IMR-90 (cell line): Measurements from ENCODE around the gene PSMA7. TPM values are rescaled to one million over a fixed set of nuclear protein-coding genes. Genes with fewer than 3 reads are reported as not detected.

Experiments used
- ATAC-seq: fragments of 200-7000 bp; cut with Tn5 transposase; 2 replicates; pipeline ENCODE4 v1.9.1; 2020; ENCODE audit warnings: low read depth, mild to moderate bottlenecking, moderate library complexity
- BruUV-seq: library from RNA; stranded (reverse); fragments of 400-500 nt; replicated peaks from 2 replicates; lab custom pipeline; 2021; lab: Mats Ljungman, UMichigan
- CTCF ChIA-PET: fragments of 300-600 bp; formaldehyde crosslinking; extraction: SDS; loops from one replicate; lab custom pipeline; 2021; ENCODE audit warnings: antibody characterized with exemption; lab: Yijun Ruan, JAX
- POLR2A ChIA-PET: fragments of 300-600 bp; sonication (Branson Sonifier 250); formaldehyde crosslinking; loops from one replicate; lab custom pipeline; 2022; ENCODE audit warnings: antibody characterized with exemption; ENCODE audit not compliant: unreplicated experiment; lab: Charles Lee
- DNase-seq: peaks from one replicate; pipeline ENCODE4 v3.0.0; 2013
- H2AFZ ChIP-seq: replicated peaks from 2 replicates; pipeline ENCODE3; 2013; ENCODE audit warnings: low read length, mild to moderate bottlenecking; ENCODE audit not compliant: poor library complexity
- H2AK5ac ChIP-seq: 2 replicates; pipeline ENCODE4 v1.6.1; 2013; ENCODE audit warnings: low read depth, low read length, inconsistent platforms
- H2AK9ac ChIP-seq: replicated peaks from 2 replicates; pipeline ENCODE3; 2013; ENCODE audit warnings: mild to moderate bottlenecking, low read depth, low read length, moderate library complexity; ENCODE audit not compliant: poor library complexity
- H2BK120ac ChIP-seq: 2 replicates; pipeline ENCODE4 v1.6.1; 2013; ENCODE audit warnings: low read depth, low read length, inconsistent platforms
- H2BK15ac ChIP-seq: 3 replicates; pipeline ENCODE4 v1.6.1; 2013; ENCODE audit warnings: low read depth, low read length, inconsistent platforms
- H2BK20ac ChIP-seq: 2 replicates; pipeline ENCODE4 v1.6.1; 2013; ENCODE audit warnings: low read depth, mild to moderate bottlenecking, inconsistent platforms, low read length, moderate library complexity
- H2BK5ac ChIP-seq: 2 replicates; pipeline ENCODE4 v1.6.1; 2013; ENCODE audit warnings: mild to moderate bottlenecking, low read depth, low read length, inconsistent platforms; ENCODE audit not compliant: poor library complexity, severe bottlenecking
- H3K14ac ChIP-seq: replicated peaks from 2 replicates; pipeline ENCODE4 v1.6.1; 2013; ENCODE audit warnings: low read depth, low read length, inconsistent platforms
- H3K18ac ChIP-seq: 2 replicates; pipeline ENCODE4 v1.6.1; 2013; ENCODE audit warnings: low read depth, low read length, control low read depth
- H3K23ac ChIP-seq: 2 replicates; pipeline ENCODE4 v1.6.1; 2013; ENCODE audit warnings: low read depth, low read length, inconsistent platforms
- H3K27ac ChIP-seq: 2 replicates; pipeline ENCODE4 v1.5.1; 2013; ENCODE audit warnings: mild to moderate bottlenecking, control low read depth, low read length; ENCODE audit not compliant: insufficient read depth
- H3K27me3 ChIP-seq: 2 replicates; pipeline ENCODE4 v1.6.1; 2013; ENCODE audit warnings: low read length; ENCODE audit not compliant: control insufficient read depth, insufficient read depth
- H3K36me3 ChIP-seq: 2 replicates; pipeline ENCODE4 v1.6.1; 2013; ENCODE audit warnings: low read length, mixed read lengths; ENCODE audit not compliant: control insufficient read depth, insufficient read depth
- H3K4ac ChIP-seq: 2 replicates; pipeline ENCODE4 v1.6.1; 2013; ENCODE audit warnings: low read depth, low read length, inconsistent platforms
- H3K4me1 ChIP-seq: 2 replicates; pipeline ENCODE4 v1.6.1; 2013; ENCODE audit warnings: low read length, mixed read lengths; ENCODE audit not compliant: control insufficient read depth, insufficient read depth
- H3K4me2 ChIP-seq: 2 replicates; pipeline ENCODE4 v1.6.1; 2013; ENCODE audit warnings: low read depth, mild to moderate bottlenecking, control low read depth, low read length, moderate library complexity
- H3K4me3 ChIP-seq: 2 replicates; pipeline ENCODE4 v1.5.1; 2013; ENCODE audit warnings: low read depth, mild to moderate bottlenecking, control low read depth, low read length, moderate library complexity; ENCODE audit not compliant: insufficient read depth
- H3K56ac ChIP-seq: 2 replicates; pipeline ENCODE4 v1.6.1; 2013; ENCODE audit warnings: low read length, inconsistent platforms; ENCODE audit not compliant: insufficient read depth; ENCODE audit errors: extremely low read depth
- H3K79me1 ChIP-seq, 2 experiments: 2 replicates each; pipeline ENCODE4 v1.6.1; 2013; ENCODE audit warnings: low read length in 2 of 2, inconsistent platforms in 1 of 2, low read depth in 1 of 2
- H3K9ac ChIP-seq: 2 replicates; pipeline ENCODE4 v1.6.1; 2013; ENCODE audit warnings: low read depth, low read length, control low read depth
- H3K9me1 ChIP-seq: 2 replicates; pipeline ENCODE4 v1.6.1; 2013; ENCODE audit warnings: low read length, inconsistent platforms; ENCODE audit not compliant: insufficient read depth
- H3K9me3 ChIP-seq: 2 replicates; pipeline ENCODE4 v1.6.1; 2013; ENCODE audit warnings: low read length; ENCODE audit not compliant: control insufficient read depth, insufficient read depth
- H4K20me1 ChIP-seq: 2 replicates; pipeline ENCODE4 v1.6.1; 2013; ENCODE audit warnings: low read length, inconsistent platforms; ENCODE audit not compliant: insufficient read depth
- H4K5ac ChIP-seq: 2 replicates; pipeline ENCODE4 v1.6.1; 2013; ENCODE audit warnings: mild to moderate bottlenecking, low read depth, low read length, control low read depth
- H4K8ac ChIP-seq, 2 experiments: 2 replicates each; pipeline ENCODE4 v1.6.1; 2013; ENCODE audit warnings: low read depth in 2 of 2, low read length in 2 of 2, control low read depth in 1 of 2, inconsistent platforms in 1 of 2
- H4K91ac ChIP-seq: 2 replicates; pipeline ENCODE4 v1.6.1; 2013; ENCODE audit warnings: low read depth, low read length, inconsistent platforms; ENCODE audit not compliant: insufficient read depth
- BHLHE40 ChIP-seq: fragments of 150-350 bp; IDR thresholded peaks from 2 replicates; pipeline ENCODE4 v1.6.1; 2016; ENCODE audit warnings: mild to moderate bottlenecking, low read depth, low read length
- CHD1 ChIP-seq: IDR thresholded peaks from 2 replicates; pipeline ENCODE4 v1.6.1; 2012; ENCODE audit warnings: low read depth, low read length, improper control_type of control experiment
- CTCF ChIP-seq: conservative IDR thresholded peaks from 2 replicates; pipeline ENCODE4 v1.5.1; 2012; ENCODE audit warnings: mild to moderate bottlenecking, low read depth, low read length, improper control_type of control experiment
- FOS ChIP-seq: fragments of 150-350 bp; IDR thresholded peaks from 2 replicates; pipeline ENCODE4 v1.6.1; 2016; ENCODE audit warnings: low read depth, low read length
- MAFK ChIP-seq: IDR thresholded peaks from 2 replicates; pipeline ENCODE4 v1.6.1; 2012; ENCODE audit warnings: low read depth, low read length, improper control_type of control experiment
- MAZ ChIP-seq: IDR thresholded peaks from 2 replicates; pipeline ENCODE4 v1.6.1; 2012; ENCODE audit warnings: low read depth, mild to moderate bottlenecking, low read length, improper control_type of control experiment, moderate library complexity, borderline replicate concordance
- RFX5 ChIP-seq: IDR thresholded peaks from 2 replicates; pipeline ENCODE4 v1.8.0; 2012; ENCODE audit warnings: low read depth, mild to moderate bottlenecking, low read length, moderate library complexity
- SMC3 ChIP-seq: fragments of 150-350 bp; IDR thresholded peaks from 2 replicates; pipeline ENCODE4 v1.6.1; 2016; ENCODE audit warnings: low read depth, mild to moderate bottlenecking, antibody characterized with exemption, low read length, moderate library complexity
- USF2 ChIP-seq: fragments of 150-350 bp; IDR thresholded peaks from 2 replicates; pipeline ENCODE4 v1.6.1; 2017; ENCODE audit warnings: mild to moderate bottlenecking, antibody characterized with exemption, low read length, low read depth
- WGBS, 2 experiments: methylation state at CpG; one replicate each; pipeline versions ENCODE4 v1.1.5 to v1.1.7; 2013; ENCODE audit warnings: missing lambda C conversion rate in 2 of 2; ENCODE audit not compliant: insufficient read length in 1 of 2; ENCODE audit errors: extremely low coverage in 2 of 2; 5-methylcytosine and 5-hydroxymethylcytosine counted together
- dilution Hi-C: fragments of 300-500 bp; cut with HindIII; formaldehyde crosslinking; loops from one replicate; pipeline ENCODE4 v1.14.3; 2018; ENCODE audit warnings: low sequenced_read_pairs; ENCODE audit not compliant: unreplicated experiment
- in situ Hi-C: fragments of 300-500 bp; cut with MboI; formaldehyde crosslinking; loops from 3 replicates; pipeline ENCODE4 v1.14.3; 2019; ENCODE audit warnings: low sequenced_read_pairs, inconsistent platforms, mixed read lengths
- intact Hi-C: fragments of 100-400 bp; cut with micrococcal nuclease; formaldehyde crosslinking; loops from 2 replicates; pipeline ENCODE4 v1.10.0; 2022
- polyA plus RNA-seq, 3 experiments: library from polyadenylated mRNA; depleted of rRNA; stranded (reverse); fragments of >200 nt; gene quantifications; 2 replicates each; pipeline ENCODE4 v1.2.3, GENCODE V29; 2012; ENCODE audit warnings: low replicate concordance in 1 of 3
- total RNA-seq: library from RNA; depleted of rRNA; stranded (reverse); fragments of >200 nt; gene quantifications from 2 replicates; pipeline ENCODE4 v1.2.3, GENCODE V29; 2012

The PSMA7 gene
- total and polyA plus RNA-seq, 2 of the 4 experiments (the other 2 are of a cell fraction): 417 to 458 TPM

GRCh38 chr20:62163986-62164762 lies 21.0 kb upstream of the PSMA7 start:
- Histone ChIP-seq H3K9me3 (no peaks in the 10 kb centered on the region), H3K4me1 (peaks cover 7% of the 10 kb centered on the region), H3K23ac (no peak overlapping the region), H4K91ac (no peak overlapping the region), H4K8ac (no peak overlapping the region), H4K20me1 (peaks cover 12% of the 10 kb centered on the region), H3K79me1 (peaks cover 8 to 32% of the 10 kb centered on the region in 2 experiments), H2AK9ac (no peak overlapping the region), H3K9me1 (peaks cover 16% of the 10 kb centered on the region; the same call in 1 of the 2 replicates), H3K4me2 (no peak overlapping the region), H3K4ac (no peak overlapping the region), H2BK15ac (no peak overlapping the region), H3K9ac (no peak overlapping the region), H3K27ac (no peak overlapping the region), H3K14ac (no peak overlapping the region), H2AK5ac (no peak overlapping the region), H2BK20ac (no peak overlapping the region), H2BK5ac (no peak overlapping the region), H3K36me3 (peaks cover 60% of the 10 kb centered on the region), H4K5ac (no peak overlapping the region), H3K56ac (no peak overlapping the region), H2AFZ (no peak overlapping the region), H3K27me3 (no peaks in the 10 kb centered on the region), H2BK120ac (no peak overlapping the region), H3K18ac (no peak overlapping the region), H3K4me3 (no peak overlapping the region)
- 96% methylated on average over 13 of the region's 29 CpGs; no CpG with 5 or more reads in 1 of the 2 experiments for WGBS, 2 experiments
- ChIA-PET POLR2A (no interaction called here), CTCF (no interaction called here)
- ATAC-seq: no peak
- TF ChIP-seq SMC3: no peak
- no peak for TF ChIP-seq BHLHE40
- no peak for TF ChIP-seq USF2
- TF ChIP-seq CHD1: no peak
- TF ChIP-seq MAZ: no peak
- TF ChIP-seq CTCF: no peak
- no peak for TF ChIP-seq FOS
- no peak for TF ChIP-seq RFX5
- no peak for TF ChIP-seq MAFK
- dilution Hi-C loops: no loop called here
- in situ Hi-C loops: no loop called here
- DNase-seq: no peak
- BruUV-seq: no TSS peak
- intact Hi-C loops: no loop called here
